ENCODE data around the gene NDN. TPM values are rescaled to one million over a fixed set of nuclear protein-coding genes. Genes with fewer than 3 reads are reported as not detected.
"Not testable (repeated sequence)": the region's sequence is repeated elsewhere in the genome, so short reads cannot be mapped to it uniquely, and the experiment has no call there.

NDN gene, protein sequence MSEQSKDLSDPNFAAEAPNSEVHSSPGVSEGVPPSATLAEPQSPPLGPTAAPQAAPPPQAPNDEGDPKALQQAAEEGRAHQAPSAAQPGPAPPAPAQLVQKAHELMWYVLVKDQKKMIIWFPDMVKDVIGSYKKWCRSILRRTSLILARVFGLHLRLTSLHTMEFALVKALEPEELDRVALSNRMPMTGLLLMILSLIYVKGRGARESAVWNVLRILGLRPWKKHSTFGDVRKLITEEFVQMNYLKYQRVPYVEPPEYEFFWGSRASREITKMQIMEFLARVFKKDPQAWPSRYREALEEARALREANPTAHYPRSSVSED
- 79.3 TPM for total RNA-seq

DNA sequence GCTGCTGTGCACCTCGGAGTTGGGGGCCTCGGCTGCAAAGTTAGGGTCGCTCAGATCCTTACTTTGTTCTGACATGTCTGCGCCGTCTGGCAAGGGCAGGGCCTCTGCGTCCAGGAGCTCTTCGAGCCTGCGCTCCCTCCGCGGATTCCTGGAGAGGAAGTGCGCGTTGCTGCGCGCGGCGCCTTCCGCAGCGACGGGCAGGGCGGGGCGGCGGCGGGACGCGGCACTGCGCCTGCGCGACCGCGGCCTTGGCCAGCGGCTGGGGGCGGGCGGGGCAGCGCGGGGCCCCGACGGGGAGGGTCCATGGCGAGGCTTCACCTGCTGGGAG, at the start of gene NDN:
TSS of gene NDN (minus strand) at position 163 of the 328 bp plus-strand sequence. CDS start at position 75, 88 bp downstream.
- DNase-seq (ENCODE audit: extremely low spot score in 2 of 2), result no peak
- no peaks in the 10 kb centered on the region for H3K27me3 ChIP-seq
- H3K4me3 ChIP-seq, result peak within 1 kb of the TSS; percentile 48 to 52
- TF ChIP-seq CTCF (IDR thresholded peaks at IDR 0.05), result no peak
- TF ChIP-seq POLR2AphosphoS5 (IDR thresholded peaks at IDR 0.05; ENCODE audit: insufficient read depth in 1 of 2, low read depth in 1 of 2), result peak in 1 of 2 donors; percentile 52
- peak in 1 of 2 donors; percentile 23 for TF ChIP-seq POLR2A (IDR thresholded peaks at IDR 0.05)
- peaks cover 19% of the 10 kb centered on the region for H3K4me1 ChIP-seq
- H3K36me3 ChIP-seq, result no peaks in the 10 kb centered on the region
- peak within 1 kb of the TSS; percentile 66 for H3K27ac ChIP-seq
- no peaks in the 10 kb centered on the region for H3K9me3 ChIP-seq
- intact Hi-C loops (cut with DNase I), result no loop called here

- Histone ChIP-seq H3K9me3 (no peaks in the 10 kb centered on the region), H3K4me1 (no peaks in the 10 kb centered on the region), H3K27me3 (no peaks in the 10 kb centered on the region), H3K27ac (no peak overlapping the region), H3K4me3 (no peak overlapping the region), H3K36me3 (no peaks in the 10 kb centered on the region)
- intact Hi-C loops (cut with DNase I), result no loop called here
- TF ChIP-seq CTCF (IDR thresholded peaks at IDR 0.05) (no peak), POLR2A (IDR thresholded peaks at IDR 0.05) (no peak), POLR2AphosphoS5 (IDR thresholded peaks at IDR 0.05; ENCODE audit: insufficient read depth in 1 of 2, low read depth in 1 of 2) (no peak)
- DNase-seq (ENCODE audit: extremely low spot score in 2 of 2), result no peak
Measured at GRCh38 chr15:23736033-23736673, 49.0 kb upstream of the NDN start.

DNA sequence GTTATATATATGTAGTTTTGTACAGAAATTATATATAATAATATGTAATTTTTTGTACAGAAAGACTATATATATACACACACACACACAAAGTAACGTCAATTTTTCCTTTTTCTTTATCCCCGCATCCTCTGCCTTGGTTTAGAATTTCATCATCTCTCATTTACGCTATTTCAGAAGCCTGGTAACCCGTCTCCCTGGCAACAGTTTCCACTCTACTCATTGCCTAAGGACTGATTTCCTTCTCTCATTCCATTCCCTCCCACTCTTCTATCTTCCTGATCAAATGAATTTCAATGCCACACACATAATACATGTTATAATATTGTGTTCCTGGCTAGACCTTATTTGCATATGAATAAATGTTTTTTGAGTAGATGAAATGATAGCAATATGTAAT, 47.8 kb upstream of the NDN start:
- H3K27ac ChIP-seq, result no peak overlapping the region
- H3K36me3 ChIP-seq, result no peaks in the 10 kb centered on the region
- H3K9me3 ChIP-seq, result no peaks in the 10 kb centered on the region
- TF ChIP-seq POLR2AphosphoS5 (IDR thresholded peaks at IDR 0.05; ENCODE audit: insufficient read depth in 1 of 2, low read depth in 1 of 2) (no peak), POLR2A (IDR thresholded peaks at IDR 0.05) (no peak), CTCF (IDR thresholded peaks at IDR 0.05) (no peak)
- intact Hi-C loops (cut with DNase I), result no loop called here
- no peaks in the 10 kb centered on the region for H3K4me1 ChIP-seq
- no peak overlapping the region for H3K4me3 ChIP-seq
- no peak for DNase-seq (ENCODE audit: extremely low spot score in 2 of 2)
- no peaks in the 10 kb centered on the region for H3K27me3 ChIP-seq

DNA sequence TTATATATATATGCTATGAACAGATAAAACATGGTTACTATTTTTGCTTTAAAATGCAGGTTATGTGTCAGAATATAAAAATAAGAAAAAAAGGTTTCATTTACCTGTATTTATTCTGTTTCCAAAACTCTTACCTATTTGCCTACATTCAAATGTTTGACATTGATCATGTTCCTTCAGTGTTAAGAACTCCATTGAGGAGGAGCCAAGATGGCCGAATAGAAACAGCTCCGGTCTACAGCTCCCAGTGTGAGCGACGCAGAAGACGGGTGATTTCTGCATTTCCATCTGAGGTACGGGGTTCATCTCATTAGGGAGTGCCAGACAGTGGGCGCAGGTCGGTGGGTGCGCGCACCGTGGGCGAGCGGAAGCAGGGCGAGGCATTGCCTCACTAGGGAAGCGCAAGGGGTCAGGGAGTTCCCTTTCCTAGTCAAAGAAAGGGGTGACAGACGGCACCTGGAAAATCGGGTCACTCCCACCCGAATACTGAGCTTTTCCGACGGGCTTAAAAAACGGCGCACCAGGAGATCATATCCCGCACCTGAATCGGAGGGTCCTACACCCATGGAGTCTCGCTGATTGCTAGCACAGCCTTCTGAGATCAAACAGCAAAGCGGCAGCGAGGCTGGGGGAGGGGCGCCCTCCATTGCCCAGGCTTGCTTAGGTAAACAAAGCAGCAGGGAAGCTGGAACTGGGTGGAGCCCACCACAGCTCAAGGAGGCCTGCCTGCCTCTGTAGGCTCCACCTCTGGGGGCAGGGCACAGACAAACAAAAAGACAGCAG, 27.0 kb upstream of the NDN start:
- H3K36me3 ChIP-seq; intact Hi-C loops (cut with DNase I); DNase-seq (ENCODE audit: extremely low spot score in 2 of 2); H3K9me3 ChIP-seq; H3K27me3 ChIP-seq; H3K27ac ChIP-seq; H3K4me1 ChIP-seq; H3K4me3 ChIP-seq: not testable (repeated sequence)

- Histone ChIP-seq H3K27ac (no peak overlapping the region), H3K4me3 (no peak overlapping the region), H3K36me3 (no peaks in the 10 kb centered on the region), H3K27me3 (no peaks in the 10 kb centered on the region), H3K9me3 (no peaks in the 10 kb centered on the region), H3K4me1 (no peaks in the 10 kb centered on the region)
- no peak for TF ChIP-seq POLR2AphosphoS5 (IDR thresholded peaks at IDR 0.05; ENCODE audit: insufficient read depth in 1 of 2, low read depth in 1 of 2)
- no peak for TF ChIP-seq POLR2A (IDR thresholded peaks at IDR 0.05)
- TF ChIP-seq CTCF (IDR thresholded peaks at IDR 0.05), result no peak
- no peak for DNase-seq (ENCODE audit: extremely low spot score in 2 of 2)
- intact Hi-C loops (cut with DNase I), result no loop called here
Measured at GRCh38 chr15:23708332-23708731, 21.2 kb upstream of the NDN start.
